GM12874 (cell line): ENCODE results near the gene ZNF460.

ENCODE experiments used
- CTCF ChIP-seq: IDR thresholded peaks from 2 replicates; pipeline ENCODE4 v1.5.1; 2011; ENCODE audit warnings: low read depth, mild to moderate bottlenecking, control low read depth, low read length, moderate library complexity; ENCODE audit not compliant: insufficient read depth

The ZNF460 gene

DNA sequence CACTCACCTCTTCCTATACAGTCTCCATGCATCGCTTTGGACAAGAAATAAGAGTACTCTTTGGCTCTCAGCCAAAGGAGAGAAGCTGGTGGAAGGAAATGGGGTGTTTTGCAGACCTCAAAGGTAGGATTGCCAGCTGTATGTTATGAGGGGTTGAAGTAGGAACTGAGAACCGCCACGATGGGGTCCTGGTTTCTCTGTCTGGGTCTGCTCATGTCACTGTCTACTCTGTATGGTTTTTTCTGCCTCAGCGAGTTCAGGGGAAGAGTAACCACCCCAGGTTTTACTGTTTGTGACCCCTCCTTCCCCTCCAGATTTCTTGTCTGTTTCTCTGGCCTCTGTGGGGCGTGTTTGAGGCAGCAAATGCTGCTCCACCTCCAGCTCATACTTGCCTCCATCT lies 35.8 kb upstream of the ZNF460 start:
- no peak for TF ChIP-seq CTCF

- TF ChIP-seq CTCF: no peak
Observed at GRCh38 chr19:57245066-57245465, 35.2 kb upstream of the ZNF460 start.

- TF ChIP-seq CTCF: no peak
Observed at GRCh38 chr19:57245959-57246358, 34.3 kb upstream of the ZNF460 start.

DNA sequence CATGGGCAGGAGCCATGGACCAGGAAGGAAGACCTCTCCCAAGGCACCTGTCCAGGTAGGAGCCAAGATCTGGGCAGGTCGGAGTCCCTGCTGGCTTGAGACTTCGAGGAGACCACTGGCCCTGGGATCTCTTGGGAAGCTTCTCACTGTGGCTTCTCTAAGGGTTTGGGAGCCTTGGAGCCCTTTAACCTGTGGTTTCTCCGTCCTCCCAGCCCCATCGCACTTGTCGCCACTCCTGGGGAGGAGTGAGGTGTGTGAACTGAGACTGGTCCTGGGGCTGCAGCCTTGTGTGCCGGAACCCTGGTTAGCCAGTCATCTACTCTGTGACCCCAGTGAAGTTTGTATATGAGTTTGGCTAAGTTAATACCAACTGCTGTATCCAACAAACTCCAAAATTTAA lies 31.6 kb upstream of the ZNF460 start:
- no peak for TF ChIP-seq CTCF

GRCh38 chr19:57249329-57249728 lies 31.0 kb upstream of the ZNF460 start:
- no peak for TF ChIP-seq CTCF

DNA sequence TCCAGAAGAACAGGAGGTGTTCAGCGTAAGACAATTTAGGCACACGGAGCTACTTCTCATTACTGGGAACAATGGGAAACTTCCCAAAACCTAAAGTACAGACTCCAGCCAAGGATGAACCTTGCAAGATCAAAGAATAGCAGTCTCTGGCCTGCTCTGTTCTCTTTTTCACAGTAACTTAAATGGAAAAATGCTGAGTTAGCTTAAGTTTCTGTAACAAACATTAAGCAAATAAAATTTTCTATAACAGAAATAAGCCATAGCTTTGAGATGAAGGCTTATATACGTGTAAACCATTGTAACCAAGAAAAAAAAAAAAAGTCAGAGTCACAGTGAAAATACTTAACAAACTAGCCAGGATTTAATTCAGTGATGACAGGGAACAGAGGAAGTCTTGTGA lies 18.2 kb upstream of the ZNF460 start:
- TF ChIP-seq CTCF: no peak

GRCh38 chr19:57263244-57263741 lies 17.0 kb upstream of the ZNF460 start:
- TF ChIP-seq CTCF: no peak

GRCh38 chr19:57267291-57267690 lies 13.0 kb upstream of the ZNF460 start:
- no peak for TF ChIP-seq CTCF
